Stimulated activated CD4-positive, alpha-beta T cell treated with anti-CD3 and anti-CD28 coated beads, Interleukin-1b, Interleukin-23, amount 100 ng/mL, for 48 hours (primary cell): ENCODE results near the gene FAM200C.
A peak's percentile ranks its signal among the peaks of the same experiment; 100 is the strongest.
"Not testable (repeated sequence)": the region's sequence is repeated elsewhere in the genome, so short reads cannot be mapped to it uniquely, and the experiment has no call there.

ENCODE experiments used
- DNase-seq: peaks from one replicate; pipeline ENCODE4 v3.0.0-alpha.2; 2020

Gene FAM200C

DNA sequence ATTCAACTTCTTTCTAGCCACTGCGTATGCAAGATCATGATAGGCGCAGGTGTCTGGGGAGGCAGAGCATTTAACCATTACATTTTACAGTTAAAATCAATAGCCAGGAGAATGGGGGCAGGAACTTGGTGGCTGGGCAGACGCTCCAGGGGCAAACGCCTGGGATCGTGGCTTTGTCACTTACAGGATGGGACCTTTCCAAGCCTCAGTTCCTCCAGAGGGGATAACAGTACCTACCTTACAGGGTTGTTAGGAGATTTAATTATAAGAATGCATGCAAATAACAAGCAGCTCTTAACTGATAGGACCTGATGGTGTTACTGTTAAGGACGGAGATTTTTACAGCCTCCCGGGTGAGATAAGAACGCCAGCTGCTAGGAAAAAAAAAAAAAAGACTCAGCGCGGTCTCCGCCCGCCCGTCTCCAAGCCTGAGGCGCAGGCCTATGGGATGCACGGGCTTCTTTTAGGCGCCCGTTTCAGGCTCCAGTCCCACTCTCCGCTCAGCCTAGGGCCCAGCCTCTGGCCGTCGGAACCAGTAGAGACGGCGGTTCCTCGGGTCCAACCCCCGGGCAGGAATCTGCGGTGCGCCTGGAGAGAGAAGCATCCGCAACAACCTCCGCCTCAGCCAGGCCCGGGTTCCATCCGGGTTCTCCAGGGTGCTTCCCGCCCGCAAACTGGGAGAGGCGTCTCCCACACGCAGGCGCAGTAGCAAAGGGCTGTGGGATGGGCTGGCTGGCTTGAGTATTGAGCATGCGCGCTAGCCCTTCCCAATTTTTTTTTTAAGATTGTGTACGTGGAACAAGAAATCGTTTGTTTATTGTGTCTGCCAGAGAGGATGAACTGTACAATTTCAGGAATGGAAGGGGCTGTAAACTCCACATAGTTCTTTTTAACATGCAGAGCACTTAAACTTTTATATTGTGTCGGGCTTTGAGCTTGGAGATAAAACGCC, at the start of gene FAM200C:
TSS of gene FAM200C (minus strand) at position 653 of the 952 bp plus-strand sequence. CDS start 4,564 bp downstream, outside the sequence.
- peak; percentile 78 for DNase-seq

DNA sequence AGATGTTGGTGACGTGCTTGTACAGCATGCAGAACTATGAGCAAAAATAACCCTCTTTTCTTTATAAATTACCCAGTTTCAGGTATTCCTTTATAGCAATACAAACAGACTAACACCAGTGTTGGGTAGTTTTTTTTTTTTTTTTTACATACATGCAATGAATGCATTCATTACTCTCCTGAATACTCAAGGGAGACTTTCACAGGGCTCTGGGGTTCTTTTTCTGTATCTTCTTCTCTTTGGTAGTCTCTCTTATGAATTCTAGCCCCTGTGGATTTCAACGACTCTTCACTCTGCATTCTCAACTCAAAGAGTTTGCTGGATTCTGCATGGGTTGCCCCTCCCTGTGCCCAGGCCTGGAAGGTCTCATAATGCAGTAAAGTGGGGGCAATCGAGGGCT, 49.6 kb upstream of the FAM200C start:
- DNase-seq: no peak

DNA sequence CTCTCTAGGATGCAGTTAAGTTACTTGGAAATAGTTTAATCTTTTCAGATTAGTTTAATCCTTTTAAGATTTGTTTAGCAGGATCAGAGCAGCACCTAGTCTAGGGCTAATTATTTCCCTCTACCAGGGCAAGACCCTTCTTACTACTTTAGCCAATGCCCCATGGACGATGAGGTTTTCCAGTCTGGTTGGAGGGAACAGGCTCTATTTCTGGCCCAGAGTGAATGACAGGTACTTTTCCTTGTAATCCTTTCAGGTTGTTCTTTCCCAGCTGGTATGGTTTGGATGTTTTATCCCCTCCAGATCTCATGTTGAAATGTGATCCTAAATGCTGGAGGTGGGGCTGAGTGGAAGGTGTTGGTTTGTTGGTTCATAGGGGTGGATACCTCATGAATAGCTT, 49.0 kb upstream of the FAM200C start:
- no peak for DNase-seq

DNA sequence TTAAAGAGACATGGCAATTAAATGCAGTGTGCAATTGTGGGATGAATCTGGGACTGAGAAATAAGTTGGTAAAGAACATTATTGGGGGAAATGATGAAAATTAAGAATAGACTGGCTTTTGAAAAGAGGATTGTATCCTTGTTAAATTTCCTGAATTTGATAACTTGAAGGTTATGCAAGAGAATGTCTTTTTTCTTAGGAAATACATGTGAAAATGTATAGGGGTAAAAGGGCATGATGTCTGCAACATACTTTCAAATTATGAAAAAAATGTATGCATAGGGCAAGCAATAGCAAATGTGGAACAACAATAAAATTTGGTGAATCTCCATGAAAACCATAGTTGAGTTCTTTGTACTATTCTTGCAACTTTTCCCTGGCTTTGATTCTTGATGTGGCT, 45.9 kb upstream of the FAM200C start:
- DNase-seq: no peak

DNA sequence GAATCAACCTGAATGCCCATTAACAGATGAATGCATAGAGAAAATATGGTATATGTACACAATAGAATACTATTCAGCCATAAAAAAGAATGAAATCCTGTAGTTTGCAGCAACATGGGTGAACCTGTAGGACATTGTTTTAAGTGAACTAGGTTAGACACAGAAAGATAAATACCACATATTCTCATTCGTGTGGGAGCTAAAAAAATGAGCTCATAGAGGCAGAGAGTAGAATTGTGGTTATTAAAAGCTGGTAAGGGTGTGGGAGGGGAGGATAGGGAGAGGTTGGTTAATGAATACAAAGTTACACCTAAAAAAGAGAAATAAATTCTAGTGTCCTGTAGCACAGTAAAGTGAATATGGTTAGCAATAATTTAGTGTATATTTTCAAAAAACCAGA, 45.3 kb upstream of the FAM200C start:
- DNase-seq: no peak

- no peak for DNase-seq
Measured at GRCh38 chr5:160444407-160444806, 44.6 kb upstream of the FAM200C start.

GRCh38 chr5:160442824-160443431, 43.1 kb upstream of the FAM200C start:
- DNase-seq: no peak

DNA sequence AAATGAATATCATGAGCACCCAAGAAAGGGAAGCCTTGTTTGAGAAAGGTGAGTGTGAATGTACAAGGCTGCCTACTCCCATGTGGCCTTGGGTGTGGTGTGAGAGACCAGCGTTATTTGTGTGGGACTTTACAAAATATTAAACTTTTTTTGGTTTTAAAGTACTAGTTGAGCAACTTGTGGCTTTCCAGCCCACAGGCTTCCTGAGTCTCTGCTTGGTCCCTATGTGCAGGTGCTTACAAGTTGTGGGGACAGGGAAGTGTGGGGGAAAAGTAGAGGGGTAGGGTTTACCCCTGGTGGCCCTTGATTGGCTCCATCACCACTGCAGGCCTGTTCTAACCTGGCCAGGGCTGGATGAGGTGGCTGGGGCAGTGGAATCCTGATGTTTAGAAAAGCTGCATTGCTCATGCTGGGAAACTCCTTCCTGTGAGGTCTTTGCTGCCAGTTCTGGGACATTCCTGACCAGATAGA, 41.5 kb upstream of the FAM200C start:
- no peak for DNase-seq

DNA sequence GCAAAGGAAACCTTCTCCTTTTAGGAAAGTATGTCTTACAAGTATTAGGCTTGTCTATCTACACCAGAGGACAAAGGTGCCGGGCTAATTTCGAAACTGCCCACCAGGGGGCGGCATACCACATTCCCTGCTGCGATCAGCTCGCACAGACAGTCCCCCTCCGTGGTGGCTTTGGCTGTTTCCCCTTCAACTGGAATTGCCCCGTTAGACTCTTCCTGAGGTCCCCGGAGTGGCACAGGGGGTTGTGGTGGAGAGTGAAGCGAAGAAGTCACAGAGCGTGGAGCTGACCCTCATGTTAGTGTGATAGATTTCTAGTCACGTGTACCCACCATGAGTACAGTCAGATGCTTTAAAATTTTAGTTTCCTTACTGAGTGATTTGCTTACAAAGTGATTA, 39.3 kb upstream of the FAM200C start:
- DNase-seq: peak; percentile 88

- peak; percentile 50 for DNase-seq
Measured at GRCh38 chr5:160438316-160439204, 38.7 kb upstream of the FAM200C start.

DNA sequence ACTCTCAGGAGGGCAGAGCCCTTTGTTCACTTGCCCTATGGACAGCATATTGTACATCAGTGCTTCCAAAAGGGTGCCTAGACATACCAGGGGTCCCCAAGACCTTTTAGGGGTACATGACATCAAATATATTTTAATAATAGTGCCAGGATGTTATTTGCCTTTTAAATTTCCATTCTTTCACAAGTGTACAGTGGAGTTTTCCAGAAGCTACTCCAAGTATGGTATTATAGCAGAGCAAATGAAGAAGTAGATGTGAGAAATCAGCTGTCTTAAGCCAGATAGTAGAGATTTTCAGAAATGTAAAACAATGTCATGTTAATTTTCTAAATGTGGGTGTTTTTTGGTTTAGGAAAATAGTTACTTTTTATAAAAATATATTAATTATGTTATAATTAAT, 37.4 kb upstream of the FAM200C start:
- no peak for DNase-seq

DNA sequence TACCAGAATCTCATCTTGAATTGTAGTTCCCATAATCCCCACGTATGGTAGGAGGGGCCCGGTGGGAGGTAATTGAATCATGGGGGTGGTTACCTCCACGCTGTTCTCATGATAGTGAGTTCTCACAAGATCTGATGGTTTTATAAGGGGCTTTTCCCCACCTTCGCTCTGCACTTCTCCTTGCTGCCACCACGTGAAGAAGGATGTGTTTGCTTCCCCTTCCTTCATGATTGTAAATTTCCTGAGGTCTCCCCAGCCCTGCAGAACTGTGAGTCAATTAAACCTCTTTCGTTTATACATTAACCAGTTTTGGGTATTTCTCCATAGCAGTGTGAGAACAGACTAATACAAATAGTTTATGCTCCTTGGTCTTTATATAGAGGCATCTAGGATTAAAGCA, 36.8 kb upstream of the FAM200C start:
- not testable (repeated sequence) for DNase-seq

GRCh38 chr5:160436017-160436416, 36.2 kb upstream of the FAM200C start:
- no peak for DNase-seq

DNA sequence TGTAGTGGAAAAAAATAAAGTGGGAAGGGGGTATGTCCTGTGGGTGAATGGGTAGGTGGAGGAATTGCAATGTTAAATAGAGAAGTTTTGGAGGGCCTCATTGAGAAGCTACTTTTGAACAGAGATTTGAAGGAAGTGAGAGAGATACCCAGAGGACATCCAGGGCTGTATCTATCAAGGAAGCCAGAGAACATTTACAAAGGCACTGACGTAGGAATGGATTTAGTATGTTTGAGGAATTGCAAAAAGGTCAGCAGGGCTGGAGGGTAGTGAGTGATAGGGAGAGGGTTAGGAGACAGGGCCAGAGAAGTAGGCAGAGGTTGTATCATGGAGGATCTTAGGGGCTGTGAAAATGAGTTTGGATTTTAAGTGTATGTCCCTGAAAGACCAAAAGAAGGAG, 35.7 kb upstream of the FAM200C start:
- DNase-seq: no peak

DNA sequence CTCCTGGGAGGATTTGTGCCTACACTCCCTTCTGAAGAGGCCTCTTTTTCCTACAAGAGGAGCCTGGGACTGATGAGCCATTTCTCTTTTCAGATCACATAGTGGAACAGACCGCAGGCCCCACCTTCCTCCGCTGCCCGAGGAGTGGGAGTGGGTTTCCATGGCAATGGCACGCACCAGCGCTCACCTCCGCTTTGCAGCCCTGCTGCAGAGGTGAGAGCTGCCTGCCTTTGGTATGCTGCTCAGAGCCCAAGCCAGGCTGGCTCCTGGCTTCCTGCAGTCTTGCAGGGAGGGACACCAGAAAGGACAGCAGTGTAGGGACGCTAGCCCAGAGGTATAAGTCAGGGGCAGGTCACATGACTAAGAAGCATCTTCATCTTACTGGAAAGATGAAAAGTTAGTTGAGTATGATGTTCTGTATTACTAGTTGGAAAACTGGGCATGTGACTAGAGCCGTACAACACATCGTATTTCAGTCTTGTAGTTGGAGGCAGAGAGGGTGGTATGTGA, 34.2 kb upstream of the FAM200C start:
- no peak for DNase-seq

- DNase-seq: no peak
Measured at GRCh38 chr5:160432787-160433186, 32.9 kb upstream of the FAM200C start.

DNA sequence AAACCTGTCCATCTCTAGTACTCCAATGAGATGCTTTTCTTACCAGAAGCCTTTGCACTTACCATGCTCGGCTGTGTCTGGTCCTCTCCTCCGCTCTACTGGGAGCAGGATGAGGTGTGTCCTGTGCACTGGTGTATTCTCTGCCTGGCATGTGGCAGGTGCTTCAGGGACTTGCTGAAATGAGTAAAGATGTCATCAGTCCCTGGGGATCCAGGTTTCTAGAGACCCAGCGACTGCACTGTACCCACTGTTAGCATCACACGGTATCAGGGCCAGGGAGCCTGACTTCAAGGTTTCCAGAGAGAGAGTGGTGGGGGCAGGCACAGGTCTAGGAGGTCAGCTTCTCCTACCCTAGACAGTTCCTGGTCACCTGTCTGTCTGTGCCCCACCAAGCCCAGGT, 32.3 kb upstream of the FAM200C start:
- no peak for DNase-seq

DNA sequence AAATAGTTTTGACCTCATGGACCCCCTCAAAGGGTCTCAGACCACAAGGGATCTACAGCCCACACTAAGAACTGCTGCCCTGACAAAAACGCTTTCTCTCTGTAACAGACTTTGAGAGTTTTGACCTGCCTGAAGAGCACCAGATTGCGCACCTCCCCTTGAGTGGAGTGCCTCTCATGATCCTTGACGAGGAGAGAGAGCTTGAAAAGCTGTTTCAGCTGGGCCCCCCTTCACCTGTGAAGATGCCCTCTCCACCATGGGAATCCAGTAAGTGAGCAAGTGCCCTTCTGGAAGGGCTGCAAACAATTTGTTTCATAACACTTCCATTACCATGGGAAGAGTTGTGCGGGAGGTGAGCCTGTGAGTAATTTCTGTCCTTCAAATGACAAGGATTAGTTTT, 27.8 kb upstream of the FAM200C start:
- no peak for DNase-seq

DNA sequence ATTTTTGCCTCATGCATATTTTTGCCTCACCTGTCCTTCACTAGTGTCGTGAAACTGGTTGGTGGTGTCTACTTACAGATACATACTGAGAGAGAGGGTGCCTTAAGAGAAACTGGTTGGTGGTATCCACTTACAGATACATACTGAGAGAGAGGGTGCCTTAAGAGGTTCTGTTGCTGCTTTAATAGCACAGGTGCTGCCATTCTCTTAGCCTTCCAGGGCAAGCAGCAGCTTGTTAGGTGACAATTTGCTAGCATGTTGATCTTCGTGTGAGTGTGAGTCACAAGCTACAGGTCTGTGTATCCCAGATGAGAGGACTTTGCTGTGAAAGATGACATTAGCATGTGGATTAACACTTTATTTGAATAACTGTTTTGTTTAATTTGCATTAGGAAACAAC, 23.2 kb upstream of the FAM200C start:
- DNase-seq: no peak

DNA sequence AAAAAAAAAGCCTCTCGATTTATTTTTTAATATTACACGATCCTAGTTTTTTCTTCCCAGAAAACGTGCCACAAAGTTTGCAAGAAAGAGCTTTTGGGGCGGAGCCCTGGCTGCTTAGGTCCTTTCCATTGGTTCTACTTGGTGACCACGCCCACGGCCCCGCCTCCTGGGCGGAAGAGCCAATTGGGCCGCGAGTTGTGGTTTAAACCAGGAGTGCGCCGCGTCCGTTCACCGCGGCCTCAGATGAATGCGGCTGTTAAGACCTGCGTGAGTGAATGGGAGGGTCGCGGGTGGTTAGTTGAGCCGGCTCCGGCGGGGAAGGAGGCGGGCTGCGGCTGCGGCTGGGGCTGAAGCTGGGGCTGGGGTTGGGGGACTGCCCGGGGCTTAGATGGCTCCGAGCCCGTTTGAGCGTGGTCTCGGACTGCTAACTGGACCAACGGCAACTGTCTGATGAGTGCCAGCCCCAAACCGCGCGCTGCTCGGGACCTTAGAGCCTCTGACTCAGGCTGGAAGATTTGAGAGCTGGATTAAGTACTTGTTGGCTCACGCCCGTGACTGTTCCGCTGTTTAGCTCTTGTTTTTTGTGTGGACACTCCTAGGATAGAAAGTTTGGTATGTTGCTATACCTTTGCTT, 21.9 kb upstream of the FAM200C start, which contains the start of gene PTTG1:
TSS of gene PTTG1 (plus strand) at position 231 of the 634 bp plus-strand sequence. CDS start 458 bp downstream, outside the sequence.
- DNase-seq: peak; percentile 91

DNA sequence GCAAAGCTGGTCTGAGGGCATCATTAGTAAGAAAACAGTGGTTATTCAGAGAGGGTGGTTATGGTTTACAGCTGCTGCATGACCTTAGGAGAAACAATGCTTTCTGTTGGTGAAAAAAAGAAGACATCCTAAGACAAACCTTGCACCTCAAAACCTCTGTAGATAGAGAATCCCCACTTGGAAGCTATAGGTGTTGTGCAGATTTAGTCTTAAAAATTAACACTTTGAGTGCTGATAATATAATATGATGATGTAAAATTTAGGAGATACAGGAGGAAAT, 20.4 kb upstream of the FAM200C start:
- DNase-seq: no peak
